NCI-H526 treated with DMSO at 0.1 percent for 48 hours (cell line): ENCODE measurements around the gene ARHGAP19.
"Not testable (repeated sequence)": the region's sequence is repeated elsewhere in the genome, so short reads cannot be mapped to it uniquely, and the experiment has no call there.

Experiments
- DNase-seq: peaks from one replicate; lab custom pipeline; 2025; lab: John Stamatoyannopoulos, UW

The ARHGAP19 gene

DNA sequence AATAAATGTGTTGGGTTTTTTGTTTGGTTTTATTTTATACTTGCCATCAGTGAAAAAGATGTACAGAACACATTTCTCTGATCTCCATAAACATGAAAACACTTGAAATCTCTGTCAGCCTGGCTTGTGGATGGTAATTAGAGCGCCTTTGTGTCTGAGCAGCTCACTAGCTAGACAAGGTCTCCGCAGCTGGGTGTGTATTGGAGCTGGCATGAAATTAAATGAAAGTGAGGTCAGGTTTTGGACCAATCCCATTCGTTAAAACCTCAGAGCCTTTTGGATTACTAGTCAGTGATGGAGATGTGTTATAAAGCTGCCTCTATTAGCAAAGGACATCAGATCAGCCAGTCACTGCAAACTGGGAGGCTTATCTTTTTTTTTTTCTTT, 29.4 kb upstream of the ARHGAP19 start:
- no peak for DNase-seq

GRCh38 chr10:97321032-97321803, 28.8 kb upstream of the ARHGAP19 start:
- DNase-seq = no peak

DNA sequence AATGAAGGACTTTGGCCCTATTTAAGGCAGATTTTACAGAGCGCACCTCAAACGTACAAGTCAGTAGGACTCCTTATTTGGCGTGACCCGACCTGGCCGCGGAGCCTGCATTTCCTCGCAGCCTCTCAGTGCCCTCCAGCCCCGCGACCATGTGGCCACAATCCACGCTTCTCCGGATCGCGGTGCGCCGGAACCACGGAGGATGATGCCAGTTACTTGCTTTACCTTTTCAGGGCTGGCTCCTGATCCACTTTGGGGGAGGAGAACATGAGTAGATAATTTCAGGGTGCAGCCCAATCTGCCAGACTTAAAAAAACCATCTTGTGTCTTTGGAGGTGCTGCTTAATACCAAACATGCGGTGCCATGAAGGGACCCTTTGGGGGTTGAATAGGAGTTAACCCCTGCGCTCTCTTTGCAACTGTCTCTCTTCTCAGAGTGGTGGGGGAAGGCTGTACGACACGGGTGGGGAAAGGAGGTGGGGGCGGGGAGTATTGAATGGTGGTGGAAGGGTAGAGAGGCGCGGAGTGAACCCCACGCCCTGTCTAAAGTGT, 28.1 kb upstream of the ARHGAP19 start:
- no peak for DNase-seq

DNA sequence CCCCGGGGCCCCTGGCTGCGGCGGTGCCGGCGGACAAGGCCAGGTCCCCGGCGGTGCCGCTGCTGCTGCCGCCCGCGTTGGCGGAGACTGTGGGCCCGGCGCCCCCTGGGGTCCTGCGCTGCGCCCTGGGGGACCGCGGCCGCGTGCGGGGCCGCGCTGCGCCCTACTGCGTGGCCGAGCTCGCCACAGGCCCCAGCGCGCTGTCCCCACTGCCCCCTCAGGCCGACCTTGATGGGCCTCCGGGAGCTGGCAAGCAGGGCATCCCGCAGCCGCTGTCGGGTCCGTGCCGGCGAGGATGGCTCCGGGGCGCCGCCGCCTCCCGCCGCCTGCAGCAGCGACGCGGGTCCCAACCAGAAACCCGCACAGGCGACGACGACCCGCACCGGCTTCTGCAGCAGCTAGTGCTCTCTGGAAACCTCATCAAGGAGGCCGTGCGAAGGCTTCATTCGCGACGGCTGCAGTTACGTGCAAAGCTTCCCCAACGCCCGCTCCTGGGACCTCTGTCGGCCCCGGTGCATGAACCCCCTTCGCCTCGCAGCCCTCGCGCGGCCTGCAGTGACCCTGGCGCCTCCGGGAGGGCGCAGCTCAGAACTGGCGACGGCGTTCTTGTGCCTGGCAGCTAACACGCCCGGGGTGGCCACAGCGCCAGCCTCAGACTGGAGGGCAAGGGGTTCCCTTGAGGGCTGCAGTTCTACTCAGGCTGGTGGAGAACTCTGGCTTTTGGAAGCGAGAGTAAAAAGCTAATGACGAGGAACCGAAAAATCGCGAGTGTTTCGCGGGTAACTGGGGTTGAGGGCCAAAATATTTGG, 27.4 kb upstream of the ARHGAP19 start:
- DNase-seq = no peak

- DNase-seq = peak; percentile 56
Observed at GRCh38 chr10:97318772-97319651, 26.6 kb upstream of the ARHGAP19 start, which contains the start of gene FRAT1. Gene FRAT1, plus strand, starts transcription at chr10:97319271. Its CDS starts 183 bp downstream, at chr10:97319454.

DNA sequence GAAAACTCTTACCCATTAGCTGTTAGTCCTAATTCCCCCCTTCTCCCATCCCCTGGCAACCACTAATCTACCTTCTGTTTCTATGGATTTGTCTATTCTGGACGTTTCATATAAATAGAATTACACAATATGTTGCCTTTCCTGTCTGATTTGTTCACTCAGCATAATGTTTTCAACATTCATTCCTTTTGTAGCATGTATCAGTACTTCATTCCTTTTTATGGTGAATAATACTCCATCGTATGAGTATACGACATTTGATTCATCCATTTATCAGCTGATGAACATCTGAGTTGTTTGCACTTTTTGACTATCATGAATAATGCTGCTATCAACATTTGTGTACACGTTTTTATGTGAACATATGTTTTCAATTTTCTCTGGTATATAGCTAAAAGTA, 22.2 kb upstream of the ARHGAP19 start:
- DNase-seq = no peak

DNA sequence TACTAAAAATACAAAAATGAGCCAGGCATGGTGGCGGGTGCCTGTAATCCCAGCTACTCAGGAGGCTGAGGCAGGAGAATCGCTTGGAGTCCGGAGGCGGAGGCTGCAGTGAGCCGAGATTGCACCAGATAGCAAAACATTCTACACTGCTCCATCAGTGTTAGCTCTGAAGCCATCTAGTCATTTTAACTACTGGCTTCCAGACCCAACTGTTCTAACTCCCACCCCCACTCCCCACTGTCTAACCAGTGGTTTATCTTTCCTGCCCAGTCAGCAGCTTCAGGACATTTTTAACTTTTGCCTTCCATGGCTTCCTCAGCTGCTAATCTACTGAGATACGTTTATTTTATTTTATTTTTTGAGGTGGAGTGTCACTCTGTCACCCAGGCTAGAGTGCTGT, 20.5 kb upstream of the ARHGAP19 start:
- no peak for DNase-seq

GRCh38 chr10:97311111-97311626, 18.7 kb upstream of the ARHGAP19 start:
- DNase-seq = no peak

GRCh38 chr10:97307866-97308780, 15.7 kb upstream of the ARHGAP19 start:
- no peak for DNase-seq

DNA sequence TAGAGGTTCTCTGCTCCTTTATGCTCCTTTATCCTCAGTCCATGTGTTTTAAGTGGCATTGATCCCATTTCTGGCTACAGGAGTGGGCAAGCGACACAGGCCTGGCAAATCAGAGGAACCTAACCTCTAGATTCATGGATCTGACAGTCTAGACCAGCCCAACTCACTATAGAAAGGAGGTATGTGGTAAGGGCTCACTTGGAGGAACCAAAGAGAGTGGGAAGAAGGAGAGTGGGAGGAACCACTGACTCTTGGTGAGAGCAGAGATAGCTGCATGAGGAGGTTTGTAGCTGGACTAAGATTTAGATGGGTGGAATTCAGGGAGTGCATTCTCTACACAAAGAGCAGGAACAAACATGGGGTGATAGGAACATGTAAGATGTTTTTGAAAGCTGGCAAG, 15.0 kb upstream of the ARHGAP19 start:
- no peak for DNase-seq

GRCh38 chr10:97302088-97302791, 9.8 kb upstream of the ARHGAP19 start:
- DNase-seq = no peak

DNA sequence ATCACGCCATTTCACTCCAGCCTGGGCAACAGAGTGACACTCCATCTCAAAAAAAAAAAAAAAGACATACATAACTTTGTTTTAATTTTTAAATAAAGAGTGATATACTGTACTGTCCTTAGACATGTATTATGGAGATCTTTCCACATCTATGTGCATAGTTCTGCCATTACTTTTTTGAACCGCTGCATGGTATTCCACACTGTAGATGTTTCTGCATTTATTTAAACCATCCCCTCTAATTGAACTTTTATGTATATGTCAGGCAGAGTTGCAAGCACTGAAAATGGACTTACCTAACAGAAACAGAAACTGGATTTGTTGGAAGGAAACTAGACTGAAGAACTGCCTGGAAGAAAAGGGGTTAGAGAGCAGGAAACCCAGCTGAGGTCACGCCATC, 8.5 kb upstream of the ARHGAP19 start:
- no peak for DNase-seq

- no peak for DNase-seq
Observed at GRCh38 chr10:97298223-97298571, 5.8 kb upstream of the ARHGAP19 start.

DNA sequence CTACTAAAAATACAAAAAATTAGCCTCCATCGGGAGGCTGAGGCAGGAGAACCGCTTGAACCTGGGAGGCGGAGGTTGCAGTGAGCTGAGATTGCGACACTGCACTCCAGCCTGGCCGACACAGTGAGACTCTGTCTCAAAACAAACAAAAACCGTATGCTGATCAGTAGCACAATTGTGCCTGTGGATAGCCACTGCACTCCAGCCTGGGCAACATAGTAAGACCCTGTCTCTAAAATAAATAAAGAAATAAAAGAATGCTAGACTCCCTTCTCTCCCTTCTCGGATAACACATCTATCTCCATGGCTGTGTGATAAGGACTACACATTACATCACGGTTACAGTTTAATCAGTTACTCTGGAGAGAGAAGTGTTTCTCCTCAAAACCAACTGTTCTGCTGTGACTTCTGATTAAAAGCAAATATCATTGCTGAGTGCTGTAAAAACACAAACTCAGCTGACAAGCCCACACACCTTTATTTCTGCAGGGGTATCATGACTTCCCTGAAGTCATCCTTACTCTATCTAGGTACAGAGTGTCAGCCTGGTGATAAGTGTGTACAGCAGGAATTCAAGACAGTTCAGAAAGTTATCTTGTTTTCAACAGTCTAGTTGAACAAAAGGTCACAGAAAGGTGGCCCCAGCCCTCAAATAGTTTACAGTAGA, 5.3 kb upstream of the ARHGAP19 start:
- DNase-seq = no peak

GRCh38 chr10:97292862-97293198, 393 bp upstream of the ARHGAP19 start:
- DNase-seq = no peak

GRCh38 chr10:97291357-97292096, 910 bp downstream of the ARHGAP19 start:
- DNase-seq = peak; percentile 35

DNA sequence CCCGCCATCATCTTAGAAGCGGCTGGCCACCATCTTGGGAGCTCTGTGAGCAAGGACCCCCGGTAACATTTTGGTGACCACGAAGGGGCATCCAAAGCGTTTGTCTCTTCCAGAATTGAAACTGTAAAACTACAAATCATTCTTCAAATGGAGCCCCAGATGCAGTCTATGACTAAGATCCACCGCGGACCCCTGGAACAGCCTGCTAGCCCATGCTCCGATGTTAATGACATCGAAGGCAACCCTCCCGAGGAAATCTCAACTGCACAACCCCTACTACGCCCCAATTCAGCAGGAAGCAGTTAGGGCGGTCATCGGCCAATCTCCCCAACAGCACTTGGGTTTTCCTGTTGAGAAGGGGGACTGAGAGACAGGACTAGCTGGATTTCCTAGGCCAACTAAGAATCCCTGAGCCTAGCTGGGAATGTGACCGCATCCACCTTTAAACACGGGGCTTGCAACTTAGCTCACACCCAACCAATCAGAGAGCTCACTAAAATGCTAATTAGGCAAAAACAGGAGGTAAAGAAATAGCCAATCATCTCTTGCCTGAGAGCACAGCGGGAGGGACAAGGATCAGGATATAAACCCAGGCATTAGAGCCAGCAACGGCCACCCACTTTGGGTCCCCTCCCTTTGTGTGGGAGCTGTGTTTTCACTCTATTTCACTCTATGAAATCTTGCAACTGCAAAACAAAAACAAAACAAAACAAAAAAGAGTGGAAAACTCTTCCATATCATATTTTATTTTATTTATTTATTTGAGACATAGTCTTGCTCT, 1.7 kb downstream of the ARHGAP19 start:
- DNase-seq = not testable (repeated sequence)

DNA sequence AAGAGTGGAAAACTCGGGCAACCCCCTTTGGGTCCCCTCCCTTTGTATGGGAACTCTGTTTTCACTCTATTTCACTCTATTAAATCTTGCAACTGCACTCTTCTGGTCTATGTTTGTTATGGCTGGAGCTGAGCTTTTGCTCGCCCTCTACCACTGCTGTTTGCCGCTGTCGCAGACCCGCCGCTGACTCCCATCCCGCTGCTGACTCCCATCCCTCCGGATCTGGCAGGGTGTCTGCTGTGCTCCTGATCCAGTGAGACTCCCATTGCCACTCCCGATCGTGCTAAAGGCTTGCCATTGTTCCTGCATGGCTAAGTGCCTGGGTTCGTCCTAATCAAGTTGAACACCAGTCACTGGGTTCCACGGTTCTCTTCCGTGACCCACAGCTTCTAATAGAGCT, 2.4 kb downstream of the ARHGAP19 start:
- not testable (repeated sequence) for DNase-seq
